WERI-Rb-1 (cell line): Measurements from ENCODE around the gene PSTPIP2.

Source experiments
- DNase-seq: peaks from one replicate; pipeline ENCODE4 v3.0.0-alpha.2; 2020
- H3K27ac ChIP-seq: fragments of 250-450 bp; sonication (Bioruptor Pico); 2 replicates; pipeline ENCODE4 v1.5.1; 2020; ENCODE audit warnings: mild to moderate bottlenecking, moderate library complexity
- H3K27me3 ChIP-seq: fragments of 250-450 bp; sonication (Bioruptor Pico); 2 replicates; pipeline ENCODE4 v1.5.1; 2021; ENCODE audit warnings: mild to moderate bottlenecking, low read depth, moderate library complexity; ENCODE audit not compliant: insufficient read depth, severe bottlenecking
- H3K36me3 ChIP-seq: fragments of 250-450 bp; sonication (Bioruptor Pico); 2 replicates; pipeline ENCODE4 v1.5.1; 2020; ENCODE audit warnings: mild to moderate bottlenecking, moderate library complexity
- H3K4me3 ChIP-seq: 2 replicates; pipeline ENCODE4 v1.5.1; 2011; ENCODE audit warnings: low read depth, mild to moderate bottlenecking, control low read depth, low read length
- H3K9me3 ChIP-seq: fragments of 250-450 bp; sonication (Bioruptor Pico); 2 replicates; pipeline ENCODE4 v1.5.1; 2021; ENCODE audit warnings: mild to moderate bottlenecking, moderate library complexity; ENCODE audit not compliant: severe bottlenecking
- TF ChIP-seq, protein P1 (sequence below): IDR thresholded peaks from 2 replicates; pipeline ENCODE4 v1.5.1; 2011; ENCODE audit warnings: low read depth, mild to moderate bottlenecking, control low read depth, inconsistent platforms, low read length

Gene PSTPIP2

DNA sequence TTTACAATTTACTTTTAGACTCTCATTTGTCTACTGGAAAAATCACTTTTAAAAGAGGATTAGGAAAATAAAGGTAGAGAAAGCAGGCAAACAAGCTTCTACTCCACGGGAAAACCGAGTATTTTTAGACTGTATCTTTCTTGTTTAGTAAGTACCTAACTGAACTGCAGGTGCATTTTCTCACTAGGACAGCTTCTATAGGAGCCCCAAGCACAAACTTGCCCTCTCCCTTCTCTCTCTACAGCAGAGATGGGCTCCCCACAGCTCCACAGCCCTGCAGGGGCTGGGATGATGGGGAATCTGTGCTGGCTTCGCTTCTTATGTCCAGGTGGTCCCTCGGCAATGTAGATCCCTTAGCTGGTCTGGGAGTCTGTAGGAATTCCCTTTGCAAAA lies 16.2 kb downstream of the PSTPIP2 start:
- no peak for DNase-seq

DNA sequence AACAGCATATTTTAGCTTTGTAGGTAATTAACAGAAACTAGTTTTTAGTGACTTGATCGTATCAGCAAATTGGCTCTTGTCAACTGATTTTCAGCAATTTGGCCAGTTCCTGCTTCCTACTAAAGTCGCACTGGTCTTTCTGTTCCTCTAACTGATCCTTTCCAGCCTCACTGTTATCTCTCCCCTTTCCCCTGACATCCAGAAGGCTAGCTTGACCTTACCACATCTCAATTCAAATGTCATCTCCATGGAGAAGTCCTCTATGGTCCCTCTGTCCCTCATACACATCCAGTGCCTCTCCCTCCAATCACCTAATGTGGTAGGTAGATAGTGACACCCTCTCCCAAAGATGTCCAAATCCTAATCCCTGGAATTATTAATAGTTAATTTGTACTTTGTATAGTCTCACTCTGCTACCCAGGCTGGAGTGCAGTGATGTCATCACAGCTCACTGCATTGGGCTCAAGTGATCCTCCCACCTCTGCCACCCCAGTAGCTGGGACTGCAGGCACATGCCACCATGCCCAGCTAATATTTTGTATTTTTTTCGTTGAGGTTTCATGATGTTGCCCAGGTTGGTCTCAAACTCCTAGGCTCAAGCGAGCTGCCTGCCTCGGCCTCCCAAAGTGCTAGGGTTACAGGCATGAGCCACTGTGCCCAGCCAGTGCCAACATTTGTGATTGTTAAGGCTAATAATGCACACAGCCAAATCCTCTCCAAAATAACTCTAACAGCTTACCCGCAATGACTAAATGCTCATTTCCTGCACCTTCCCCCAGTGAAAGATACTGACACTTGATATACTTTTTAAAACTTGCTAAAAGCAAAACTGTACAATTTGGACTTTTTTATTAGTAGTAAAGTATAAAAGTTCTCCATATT lies 16.9 kb downstream of the PSTPIP2 start:
- DNase-seq, result no peak
- no peaks in the 10 kb centered on the region for H3K36me3 ChIP-seq
- TF ChIP-seq, protein P1, sequence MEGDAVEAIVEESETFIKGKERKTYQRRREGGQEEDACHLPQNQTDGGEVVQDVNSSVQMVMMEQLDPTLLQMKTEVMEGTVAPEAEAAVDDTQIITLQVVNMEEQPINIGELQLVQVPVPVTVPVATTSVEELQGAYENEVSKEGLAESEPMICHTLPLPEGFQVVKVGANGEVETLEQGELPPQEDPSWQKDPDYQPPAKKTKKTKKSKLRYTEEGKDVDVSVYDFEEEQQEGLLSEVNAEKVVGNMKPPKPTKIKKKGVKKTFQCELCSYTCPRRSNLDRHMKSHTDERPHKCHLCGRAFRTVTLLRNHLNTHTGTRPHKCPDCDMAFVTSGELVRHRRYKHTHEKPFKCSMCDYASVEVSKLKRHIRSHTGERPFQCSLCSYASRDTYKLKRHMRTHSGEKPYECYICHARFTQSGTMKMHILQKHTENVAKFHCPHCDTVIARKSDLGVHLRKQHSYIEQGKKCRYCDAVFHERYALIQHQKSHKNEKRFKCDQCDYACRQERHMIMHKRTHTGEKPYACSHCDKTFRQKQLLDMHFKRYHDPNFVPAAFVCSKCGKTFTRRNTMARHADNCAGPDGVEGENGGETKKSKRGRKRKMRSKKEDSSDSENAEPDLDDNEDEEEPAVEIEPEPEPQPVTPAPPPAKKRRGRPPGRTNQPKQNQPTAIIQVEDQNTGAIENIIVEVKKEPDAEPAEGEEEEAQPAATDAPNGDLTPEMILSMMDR, result no peak
- H3K9me3 ChIP-seq, result no peaks in the 10 kb centered on the region
- no peak overlapping the region for H3K27ac ChIP-seq
- no peaks in the 10 kb centered on the region for H3K27me3 ChIP-seq
- H3K4me3 ChIP-seq, result no peak overlapping the region

More for the DNA sequence above, 16.2 kb downstream of the PSTPIP2 start:
- TF ChIP-seq, protein P1, result no peak
- Histone ChIP-seq H3K36me3 (no peaks in the 10 kb centered on the region), H3K27me3 (no peaks in the 10 kb centered on the region), H3K4me3 (no peak overlapping the region), H3K9me3 (no peaks in the 10 kb centered on the region), H3K27ac (no peak overlapping the region)

DNA sequence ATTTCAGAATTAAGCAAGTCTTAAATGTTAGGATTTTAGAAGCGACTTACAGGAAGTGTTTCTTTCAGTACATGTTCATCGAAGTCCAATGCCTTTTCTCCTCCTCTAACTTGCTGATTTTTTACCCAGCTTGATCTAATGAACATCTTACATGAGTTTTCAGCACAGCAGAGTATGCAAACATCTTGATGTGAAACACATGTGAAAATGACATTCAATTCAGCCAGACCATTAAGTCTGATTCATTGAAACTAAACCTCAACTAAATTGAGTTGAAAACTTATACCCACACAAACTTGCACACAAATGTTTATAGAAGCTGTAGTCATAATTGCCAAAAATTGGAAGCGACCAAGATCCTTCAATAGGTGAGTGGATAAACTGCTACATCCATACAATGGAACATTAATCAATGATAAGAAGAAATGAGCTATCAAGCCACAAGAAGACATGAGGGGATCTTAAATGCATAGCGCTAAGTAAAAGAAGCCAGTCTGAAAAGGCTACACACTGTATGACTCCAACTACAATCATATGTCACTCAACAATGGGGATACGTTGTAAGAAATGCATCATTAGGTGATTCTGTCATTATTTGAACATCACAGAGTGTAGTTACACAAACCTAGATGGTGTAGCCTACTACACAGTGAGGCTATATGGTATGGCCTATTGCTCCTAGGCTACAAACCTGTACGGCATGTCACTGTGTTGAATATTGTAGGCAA lies 18.5 kb downstream of the PSTPIP2 start:
- H3K27ac ChIP-seq, result no peak overlapping the region
- no peaks in the 10 kb centered on the region for H3K9me3 ChIP-seq
- no peak overlapping the region for H3K4me3 ChIP-seq
- no peak for DNase-seq
- TF ChIP-seq, protein P1, result no peak
- H3K27me3 ChIP-seq, result no peaks in the 10 kb centered on the region
- no peaks in the 10 kb centered on the region for H3K36me3 ChIP-seq

DNA sequence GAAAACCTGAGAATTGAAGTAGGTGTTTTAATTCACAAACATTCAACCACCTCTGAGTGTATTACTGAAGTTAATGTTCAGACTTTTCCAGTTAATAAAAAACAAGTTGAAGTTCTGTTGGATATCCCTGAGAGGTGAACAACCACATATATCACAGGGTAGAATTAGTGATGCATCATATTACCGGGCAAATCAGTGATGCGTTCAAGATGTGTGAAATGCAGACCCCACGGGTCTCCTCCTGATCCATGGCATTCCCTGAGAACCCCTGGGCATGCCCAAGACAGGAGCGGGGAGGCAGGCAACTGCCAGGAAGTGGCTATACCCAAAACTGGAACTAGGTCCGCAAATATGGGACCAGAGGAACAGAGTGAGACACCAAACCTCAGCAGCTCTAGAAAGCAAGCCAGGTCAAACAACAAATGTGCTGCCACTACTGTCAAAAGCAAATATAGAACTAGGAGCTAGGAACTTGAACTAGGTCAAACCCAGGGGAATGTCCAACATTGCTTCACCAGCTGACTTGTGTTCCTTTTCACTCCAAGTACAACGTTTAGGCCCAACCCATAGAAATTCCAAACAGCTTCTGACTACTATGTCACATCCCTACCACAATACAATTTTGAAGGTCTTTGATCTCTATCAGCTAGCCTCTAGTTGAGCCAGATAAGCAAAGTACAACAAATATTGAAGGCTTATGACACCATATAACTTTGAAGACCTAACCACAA lies 20.2 kb downstream of the PSTPIP2 start:
- Histone ChIP-seq H3K36me3 (no peaks in the 10 kb centered on the region), H3K9me3 (no peaks in the 10 kb centered on the region), H3K4me3 (no peak overlapping the region), H3K27me3 (no peaks in the 10 kb centered on the region), H3K27ac (no peak overlapping the region)
- DNase-seq, result no peak
- TF ChIP-seq, protein P1, result no peak

DNA sequence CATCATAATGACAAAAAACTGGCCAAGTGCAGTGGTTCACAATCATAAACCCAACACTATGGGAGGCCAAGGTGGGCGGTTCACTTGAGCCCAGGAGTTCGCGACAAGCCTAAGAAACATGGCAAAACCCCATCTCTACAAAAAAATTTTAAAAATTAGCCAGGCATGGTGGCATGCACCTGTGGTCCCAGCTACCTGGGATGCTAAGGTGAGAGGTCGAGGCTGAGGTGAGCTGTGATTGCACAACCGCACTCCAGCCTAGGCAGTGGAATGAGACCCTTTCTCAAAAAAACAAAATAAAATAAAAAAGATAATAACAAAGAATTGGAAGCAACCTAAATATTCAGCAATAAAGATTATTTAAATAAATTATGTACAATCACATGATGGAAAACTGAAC lies 21.8 kb downstream of the PSTPIP2 start:
- Histone ChIP-seq H3K36me3 (no peaks in the 10 kb centered on the region), H3K4me3 (no peak overlapping the region), H3K9me3 (no peaks in the 10 kb centered on the region), H3K27ac (no peak overlapping the region), H3K27me3 (no peaks in the 10 kb centered on the region)
- TF ChIP-seq, protein P1, result no peak
- DNase-seq, result no peak
